GM23248 (cell line): Measurements from ENCODE around the gene HECTD1. TPM values are rescaled to one million over a fixed set of nuclear protein-coding genes. Genes with fewer than 3 reads are reported as not detected.

ENCODE experiments used
- DNase-seq: peaks from one replicate; pipeline ENCODE4 v3.0.0-alpha.2; 2015
- H2AFZ ChIP-seq: fragments of 200-600 bp; sonication (generic); 2 replicates; pipeline ENCODE4 v1.6.1; 2016; ENCODE audit warnings: antibody characterized with exemption
- H3F3A ChIP-seq: fragments of 200-600 bp; sonication (generic); 2 replicates; pipeline ENCODE4 v1.6.1; 2016; ENCODE audit warnings: mild to moderate bottlenecking, antibody characterized with exemption, mixed run types; ENCODE audit not compliant: insufficient read depth
- H3K27ac ChIP-seq: fragments of 200-600 bp; sonication (generic); 2 replicates; pipeline ENCODE4 v1.5.1; 2016; ENCODE audit warnings: mild to moderate bottlenecking
- H3K27me3 ChIP-seq: fragments of 200-600 bp; sonication (generic); replicated peaks from 2 replicates; pipeline ENCODE4 v1.6.1; 2016; ENCODE audit warnings: mild to moderate bottlenecking; ENCODE audit not compliant: insufficient read depth
- H3K36me3 ChIP-seq: fragments of 200-600 bp; sonication (generic); 2 replicates; pipeline ENCODE4 v1.6.1; 2016; ENCODE audit warnings: low read depth, mild to moderate bottlenecking
- H3K4me1 ChIP-seq: fragments of 200-600 bp; sonication (generic); 2 replicates; pipeline ENCODE4 v1.6.1; 2016; ENCODE audit warnings: mild to moderate bottlenecking; ENCODE audit not compliant: insufficient read depth
- H3K4me2 ChIP-seq: fragments of 200-600 bp; sonication (generic); one replicate; pipeline ENCODE4 v1.6.1; 2016; ENCODE audit warnings: mild to moderate bottlenecking; ENCODE audit not compliant: unreplicated experiment
- H3K4me3 ChIP-seq: fragments of 200-600 bp; sonication (generic); 2 replicates; pipeline ENCODE4 v1.5.1; 2016; ENCODE audit warnings: mild to moderate bottlenecking
- H3K79me2 ChIP-seq: fragments of 200-600 bp; sonication (generic); 2 replicates; pipeline ENCODE4 v1.6.1; 2016; ENCODE audit warnings: mild to moderate bottlenecking; ENCODE audit not compliant: insufficient read depth
- H3K9ac ChIP-seq: fragments of 200-600 bp; sonication (generic); 2 replicates; pipeline ENCODE4 v1.6.1; 2016; ENCODE audit warnings: mild to moderate bottlenecking
- H3K9me2 ChIP-seq: fragments of 200-600 bp; sonication (generic); 2 replicates; pipeline ENCODE4 v1.6.1; 2016; ENCODE audit warnings: mixed run types, mild to moderate bottlenecking, moderate library complexity; ENCODE audit not compliant: insufficient read depth
- H3K9me3 ChIP-seq: fragments of 200-600 bp; sonication (generic); one replicate; pipeline ENCODE4 v1.6.1; 2017; ENCODE audit warnings: low read depth
- H4K20me1 ChIP-seq: fragments of 200-600 bp; sonication (generic); 2 replicates; pipeline ENCODE4 v1.6.0; 2016; ENCODE audit not compliant: insufficient read depth
- EZH2 ChIP-seq: fragments of 200-600 bp; sonication (generic); IDR thresholded peaks from 2 replicates; pipeline ENCODE4 v1.6.1; 2018; ENCODE audit warnings: antibody characterized with exemption, mild to moderate bottlenecking; ENCODE audit not compliant: insufficient read depth, poor library complexity, severe bottlenecking
- EZH2phosphoT487 ChIP-seq: fragments of 200-600 bp; sonication (generic); IDR thresholded peaks from 2 replicates; pipeline ENCODE4 v1.6.1; 2018; ENCODE audit warnings: antibody characterized with exemption, moderate library complexity, mild to moderate bottlenecking, low read depth; ENCODE audit not compliant: insufficient read depth
- WGBS, 2 experiments: methylation state at CpG; one replicate each; pipeline ENCODE4 v1.1.6; 2015 to 2017; ENCODE audit warnings: low lambda C conversion rate in 2 of 2, low coverage in 1 of 2; ENCODE audit errors: missing lambda C conversion rate in 2 of 2; 5-methylcytosine and 5-hydroxymethylcytosine counted together
- in situ Hi-C: fragments of 300-500 bp; cut with MboI; formaldehyde crosslinking; loops from 2 replicates; pipeline ENCODE4 v1.15.0; 2020
- polyA plus RNA-seq: library from polyadenylated mRNA; unstranded; fragments of >200 nt; fragmentation: Nextera tagmentation; extraction: Ambion mirVana; gene quantifications from 2 replicates; pipeline ENCODE4 v1.2.1, GENCODE V29; 2016
- total RNA-seq: library from RNA; depleted of rRNA; stranded (reverse); fragments of >200 nt; shearing (Covaris generic); gene quantifications from 2 replicates; pipeline ENCODE4 v1.2.3, GENCODE V29; 2014

Gene HECTD1
- total and polyA plus RNA-seq, 2 experiments from 2014 or later, result 44.5 to 145 TPM

DNA sequence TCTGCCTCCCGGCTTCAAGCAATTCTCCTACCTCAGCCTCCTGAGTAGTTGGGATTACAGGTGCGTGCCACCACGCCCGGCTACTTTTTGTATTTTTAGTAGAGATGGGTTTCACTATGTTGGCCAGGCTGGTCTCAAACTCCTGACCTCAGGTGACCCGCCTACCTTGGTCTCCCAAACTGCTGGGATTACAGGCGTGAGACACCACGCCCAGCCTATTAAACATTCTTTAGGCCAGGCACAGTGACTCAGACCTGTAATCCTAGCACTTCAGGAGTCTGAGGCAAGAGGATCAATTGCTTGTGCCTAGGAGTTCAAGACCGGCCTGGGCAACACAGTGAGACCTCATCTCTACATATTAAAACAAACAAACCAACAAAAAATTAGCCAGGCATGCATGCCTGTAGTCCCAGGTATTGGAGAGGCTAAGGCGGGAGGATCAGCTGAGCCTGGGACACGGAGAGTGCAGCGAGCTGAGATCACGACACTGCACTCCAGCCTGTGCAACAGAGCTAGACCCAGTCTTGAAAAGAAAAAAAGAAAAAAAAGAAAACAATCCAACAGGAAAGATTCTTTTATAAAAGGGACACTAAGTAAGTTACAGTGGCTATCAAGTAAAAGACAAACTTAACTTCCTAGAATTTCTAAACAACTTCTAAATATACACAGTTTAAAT, 70.2 kb downstream of the HECTD1 start:
- peaks cover 66% of the 10 kb centered on the region for H3K36me3 ChIP-seq
- 96 to 98% methylated on average over 11 to 12 of the region's 12 CpGs for WGBS, 2 experiments
- no peak for DNase-seq
- H3F3A ChIP-seq, result 0 out of 2 replicates have a peak, but pooled peaks cover 4% of the 10 kb centered on the region
- H3K9ac ChIP-seq, result no peak overlapping the region
- no peak overlapping the region for H3K4me2 ChIP-seq
- no peaks in the 10 kb centered on the region for H3K9me3 ChIP-seq
- no peak overlapping the region for H2AFZ ChIP-seq
- H3K79me2 ChIP-seq, result 0 out of 2 replicates have a peak, but pooled peaks cover 9% of the 10 kb centered on the region
- no peaks in the 10 kb centered on the region for H4K20me1 ChIP-seq
- H3K9me2 ChIP-seq, result no peaks in the 10 kb centered on the region
- H3K4me3 ChIP-seq, result no peak overlapping the region
- in situ Hi-C loops, result no loop called here
- no peaks in the 10 kb centered on the region for H3K27me3 ChIP-seq
- TF ChIP-seq EZH2phosphoT487, result no peak
- no peak for TF ChIP-seq EZH2
- H3K27ac ChIP-seq, result no peak overlapping the region
- no peaks in the 10 kb centered on the region for H3K4me1 ChIP-seq

DNA sequence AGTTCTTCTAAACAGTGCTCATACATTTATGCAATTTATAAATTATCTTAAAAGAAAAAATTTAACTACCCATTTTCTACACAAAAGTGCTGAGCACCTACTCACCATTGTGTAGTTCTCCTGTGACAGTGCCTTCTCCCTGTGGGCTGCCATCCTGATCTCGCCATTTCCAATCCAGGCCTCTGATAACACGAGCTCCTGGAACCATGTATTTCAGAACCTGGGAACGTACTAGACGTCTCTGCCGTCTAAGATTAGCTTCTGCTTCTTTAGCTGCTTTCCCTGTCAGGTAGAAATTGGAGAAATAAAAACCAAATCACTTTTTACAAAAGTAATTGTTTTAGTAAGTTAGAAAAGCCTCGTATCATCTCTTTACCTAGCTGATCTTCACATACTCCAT, 74.5 kb downstream of the HECTD1 start:
- H3K36me3 ChIP-seq, result peaks cover 64% of the 10 kb centered on the region

DNA sequence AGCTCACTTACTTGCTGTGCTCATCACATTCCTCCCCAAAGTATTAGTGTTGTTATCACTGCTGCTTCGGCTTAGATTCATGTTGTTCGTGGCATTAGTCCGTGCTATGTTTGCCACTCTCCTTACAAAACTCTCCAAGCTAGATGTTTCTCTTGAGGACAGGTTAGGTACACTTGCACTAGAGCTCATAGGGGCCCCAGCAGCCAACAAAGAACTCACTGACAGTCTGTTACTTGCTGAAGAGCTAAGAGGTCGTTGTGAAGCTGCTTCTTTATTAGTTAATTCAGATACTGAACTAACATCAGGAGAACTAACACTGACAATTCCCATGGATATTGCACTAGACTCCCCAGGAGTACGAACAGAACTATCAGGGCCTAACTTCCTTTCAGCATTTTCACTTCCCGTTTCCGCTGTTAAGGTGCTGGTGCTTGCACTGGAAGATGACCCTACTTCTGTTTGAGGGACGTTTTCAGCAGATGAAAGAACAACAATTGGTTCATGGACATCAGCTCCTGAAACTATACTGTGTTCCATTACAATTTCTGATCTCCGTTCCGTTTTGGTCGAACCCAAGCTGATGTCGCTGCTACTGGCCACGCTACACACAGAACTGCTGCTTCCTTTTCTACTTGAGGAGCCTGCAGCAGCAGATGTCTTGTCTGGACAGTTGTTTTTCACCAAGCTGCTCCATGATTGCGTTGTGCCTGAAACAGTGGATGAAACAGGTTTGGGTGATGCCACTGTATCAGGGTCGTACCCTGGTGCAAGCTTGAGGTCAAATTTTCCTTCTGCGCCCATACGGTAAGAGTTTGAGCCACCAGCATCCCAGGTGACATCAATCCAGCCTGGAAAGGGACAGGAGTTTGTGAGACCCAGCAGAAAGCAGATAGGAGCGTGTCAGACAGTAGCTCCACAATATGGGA, 78.7 kb downstream of the HECTD1 start:
- no peak for DNase-seq
- H3K36me3 ChIP-seq, result peaks cover 66% of the 10 kb centered on the region
- no peaks in the 10 kb centered on the region for H3K9me3 ChIP-seq
- TF ChIP-seq EZH2, result no peak
- TF ChIP-seq EZH2phosphoT487, result no peak
- H3K79me2 ChIP-seq, result peaks cover 17% of the 10 kb centered on the region; the same call in 1 of the 2 replicates
- no peaks in the 10 kb centered on the region for H3K9me2 ChIP-seq
- WGBS, 2 experiments, result 90 to 93% methylated on average over 18 of the region's 18 CpGs
- no peaks in the 10 kb centered on the region for H3F3A ChIP-seq
- H3K27me3 ChIP-seq, result no peaks in the 10 kb centered on the region
- no peak overlapping the region for H2AFZ ChIP-seq
- no peaks in the 10 kb centered on the region for H4K20me1 ChIP-seq
- H3K4me2 ChIP-seq, result no peak overlapping the region
- H3K4me1 ChIP-seq, result no peaks in the 10 kb centered on the region
- H3K4me3 ChIP-seq, result no peak overlapping the region
- no peak overlapping the region for H3K27ac ChIP-seq
- in situ Hi-C loops, result no loop called here
- no peak overlapping the region for H3K9ac ChIP-seq

More for the DNA sequence above, 74.5 kb downstream of the HECTD1 start:
- no peak for DNase-seq
- Histone ChIP-seq H3K9me3 (no peaks in the 10 kb centered on the region), H3K4me1 (no peaks in the 10 kb centered on the region), H3K4me2 (no peak overlapping the region), H3K4me3 (no peak overlapping the region), H2AFZ (no peak overlapping the region), H3K27ac (no peak overlapping the region), H4K20me1 (no peaks in the 10 kb centered on the region), H3K9me2 (no peaks in the 10 kb centered on the region), H3F3A (0 out of 2 replicates have a peak, but pooled peaks cover 3% of the 10 kb centered on the region), H3K27me3 (no peaks in the 10 kb centered on the region), H3K9ac (no peak overlapping the region), H3K79me2 (peaks cover 21% of the 10 kb centered on the region; the same call in 1 of the 2 replicates)
- WGBS, 2 experiments, result 88 to 91% methylated on average over 6 of the region's 6 CpGs
- in situ Hi-C loops, result no loop called here
- no peak for TF ChIP-seq EZH2phosphoT487
- TF ChIP-seq EZH2, result no peak

- in situ Hi-C loops, result no loop called here
- Histone ChIP-seq H4K20me1 (no peaks in the 10 kb centered on the region), H3K4me2 (no peak overlapping the region), H3K4me1 (no peaks in the 10 kb centered on the region), H3K36me3 (peaks cover 66% of the 10 kb centered on the region), H3K79me2 (peaks cover 17% of the 10 kb centered on the region; the same call in 1 of the 2 replicates), H3F3A (no peaks in the 10 kb centered on the region), H3K9me3 (no peaks in the 10 kb centered on the region), H3K9ac (no peak overlapping the region), H3K4me3 (no peak overlapping the region), H3K9me2 (no peaks in the 10 kb centered on the region), H3K27me3 (no peaks in the 10 kb centered on the region), H3K27ac (no peak overlapping the region), H2AFZ (no peak overlapping the region)
- TF ChIP-seq EZH2phosphoT487, result no peak
- TF ChIP-seq EZH2, result no peak
- no peak for DNase-seq
These were observed 79.9 kb downstream of the HECTD1 start for GRCh38 chr14:31127690-31128089.
